GM23338 (cell line): ENCODE data around the gene CTNNA3. TPM values are rescaled to one million over a fixed set of nuclear protein-coding genes. Genes with fewer than 3 reads are reported as not detected.

Experiments
- ATAC-seq: fragments of 200-7000 bp; cut with Tn5 transposase; 3 replicates; pipeline ENCODE4 v1.9.1; 2020
- DNase-seq: peaks from one replicate; pipeline ENCODE4 v3.0.0-alpha.2; 2015; ENCODE audit warnings: low spot score
- H2AFZ ChIP-seq: fragments of 200-600 bp; sonication (generic); 2 replicates; pipeline ENCODE4 v1.8.0; 2016; ENCODE audit warnings: antibody characterized with exemption, mild to moderate bottlenecking, moderate library complexity
- H3F3A ChIP-seq: fragments of 200-600 bp; sonication (generic); replicated peaks from 2 replicates; pipeline ENCODE4 v1.8.0; 2017; ENCODE audit warnings: antibody characterized with exemption, mixed run types, low read depth
- H3K27ac ChIP-seq: fragments of 200-600 bp; sonication (generic); 2 replicates; pipeline ENCODE4 v1.6.1; 2016; ENCODE audit warnings: low read depth
- H3K27me3 ChIP-seq: fragments of 200-600 bp; sonication (generic); 2 replicates; pipeline ENCODE4 v1.8.0; 2016; ENCODE audit warnings: mild to moderate bottlenecking, mixed run types, moderate library complexity; ENCODE audit not compliant: insufficient read depth
- H3K36me3 ChIP-seq: fragments of 200-600 bp; sonication (generic); 2 replicates; pipeline ENCODE4 v1.8.0; 2016; ENCODE audit warnings: mild to moderate bottlenecking; ENCODE audit not compliant: insufficient read depth
- H3K4me1 ChIP-seq: fragments of 200-600 bp; sonication (generic); 2 replicates; pipeline ENCODE4 v1.8.0; 2016; ENCODE audit warnings: mild to moderate bottlenecking, moderate library complexity; ENCODE audit not compliant: insufficient read depth
- H3K4me2 ChIP-seq: fragments of 200-600 bp; sonication (generic); 2 replicates; pipeline ENCODE4 v1.7.1; 2017; ENCODE audit warnings: mixed run types
- H3K4me3 ChIP-seq: fragments of 200-600 bp; sonication (generic); 2 replicates; pipeline ENCODE4 v1.6.1; 2016; ENCODE audit warnings: mixed run types
- H3K79me2 ChIP-seq: fragments of 200-600 bp; sonication (generic); replicated peaks from 2 replicates; pipeline ENCODE4 v1.8.0; 2017; ENCODE audit warnings: mild to moderate bottlenecking; ENCODE audit not compliant: insufficient read depth
- H3K9me2 ChIP-seq: fragments of 200-600 bp; sonication (generic); 2 replicates; pipeline ENCODE4 v1.8.0; 2017; ENCODE audit not compliant: insufficient read depth
- H4K20me1 ChIP-seq: fragments of 200-600 bp; sonication (generic); replicated peaks from 2 replicates; pipeline ENCODE4 v1.8.0; 2017; ENCODE audit warnings: mild to moderate bottlenecking; ENCODE audit not compliant: insufficient read depth
- H3K27ac Mint-ChIP-seq: 2 replicates; pipeline ENCODE4 v1.8.0; 2020; ENCODE audit warnings: inconsistent platforms, mild to moderate bottlenecking, moderate library complexity, mixed read lengths
- H3K27me3 Mint-ChIP-seq: 3 replicates; pipeline ENCODE4 v1.8.0; 2022; ENCODE audit warnings: low read depth, mild to moderate bottlenecking, moderate library complexity, mixed read lengths, inconsistent platforms; ENCODE audit not compliant: insufficient read depth, poor library complexity
- H3K36me3 Mint-ChIP-seq: 3 replicates; pipeline ENCODE4 v1.8.0; 2021; ENCODE audit warnings: low read depth, mild to moderate bottlenecking, inconsistent platforms, moderate library complexity, mixed read lengths
- H3K4me1 Mint-ChIP-seq: 3 replicates; pipeline ENCODE4 v1.8.0; 2020; ENCODE audit warnings: mild to moderate bottlenecking, inconsistent platforms, mixed read lengths
- H3K4me3 Mint-ChIP-seq: 3 replicates; pipeline ENCODE4 v1.8.0; 2021; ENCODE audit warnings: moderate library complexity, mild to moderate bottlenecking, inconsistent platforms, mixed read lengths
- H3K9me3 Mint-ChIP-seq: 3 replicates; pipeline ENCODE4 v1.8.0; 2020; ENCODE audit warnings: moderate library complexity, mild to moderate bottlenecking, inconsistent platforms, mixed read lengths
- CREB1 ChIP-seq: fragments of 250-450 bp; sonication (Bioruptor Pico); IDR thresholded peaks from 2 replicates; pipeline ENCODE4 v1.5.0; 2020; ENCODE audit warnings: low read depth, mild to moderate bottlenecking, moderate library complexity
- CTCF ChIP-seq, 2 experiments: fragments of 200-600 bp in 1 of 2; sonication (generic) in 1 of 2; conservative IDR thresholded peaks; 2 replicates each; pipeline versions ENCODE4 v1.5.1 to v1.6.1; 2016 to 2017; ENCODE audit warnings: antibody characterized with exemption in 2 of 2, low read depth in 2 of 2, mild to moderate bottlenecking in 2 of 2, moderate library complexity in 1 of 2
- EZH2 ChIP-seq: fragments of 200-600 bp; sonication (generic); IDR thresholded peaks from one replicate; pipeline ENCODE4 v1.8.0; 2017; ENCODE audit warnings: antibody characterized with exemption, mild to moderate bottlenecking, low read depth; ENCODE audit not compliant: unreplicated experiment
- JUNB ChIP-seq: IDR thresholded peaks from one replicate; pipeline ENCODE4 v1.6.1; 2016; ENCODE audit warnings: antibody characterized with exemption; ENCODE audit not compliant: unreplicated experiment
- NANOG ChIP-seq: IDR thresholded peaks from 2 replicates; pipeline ENCODE4 v1.6.1; 2016; ENCODE audit warnings: antibody characterized with exemption, borderline replicate concordance
- POLR2AphosphoS5 ChIP-seq: IDR thresholded peaks from 2 replicates; pipeline ENCODE4 v1.6.1; 2016; ENCODE audit warnings: antibody characterized with exemption, low read depth
- STAT1 ChIP-seq: IDR thresholded peaks from one replicate; pipeline ENCODE4 v1.6.1; 2016; ENCODE audit warnings: antibody characterized with exemption; ENCODE audit not compliant: unreplicated experiment
- ZNF114 ChIP-seq: fragments of 250-450 bp; sonication (Bioruptor Pico); IDR thresholded peaks from 2 replicates; pipeline ENCODE4 v1.5.0; 2020; ENCODE audit warnings: mild to moderate bottlenecking, moderate library complexity
- polyA plus RNA-seq: library from polyadenylated mRNA; unstranded; fragments of >200 nt; fragmentation: Nextera tagmentation; extraction: Ambion mirVana; gene quantifications from 2 replicates; pipeline ENCODE4 v1.2.1, GENCODE V29; 2016
- total RNA-seq: library from RNA; depleted of rRNA; stranded (reverse); fragments of >200 nt; shearing (Covaris generic); gene quantifications from 2 replicates; pipeline ENCODE4 v1.2.3, GENCODE V29; 2014
- TF ChIP-seq, protein P1 (sequence below): IDR thresholded peaks from 2 replicates; pipeline ENCODE4 v1.6.1; 2016; ENCODE audit warnings: antibody characterized with exemption

The CTNNA3 gene
- total and polyA plus RNA-seq, 2 experiments from 2014 or later, result 0.71 to 3.3 TPM

GRCh38 chr10:66651308-66652082 lies 1044.5 kb downstream of the CTNNA3 start:
- Mint-ChIP-seq H3K27ac (no peak overlapping the region), H3K9me3 (peaks cover 63% of the 10 kb centered on the region), H3K27me3 (no peaks in the 10 kb centered on the region), H3K4me3 (no peak overlapping the region), H3K4me1 (no peaks in the 10 kb centered on the region), H3K36me3 (peaks cover 43% of the 10 kb centered on the region)
- H3K4me3 ChIP-seq, result no peak overlapping the region
- no peak for ATAC-seq
- no peak overlapping the region for H3K4me2 ChIP-seq
- no peak overlapping the region for H3K27ac ChIP-seq
- TF ChIP-seq NANOG, result no peak
- TF ChIP-seq EZH2, result no peak
- no peak for TF ChIP-seq CTCF (conservative IDR thresholded peaks at IDR 0.05; ENCODE audit: low read depth in 2 of 2)
- TF ChIP-seq ZNF114 (CRISPR knock-in tag), result no peak
- no peak for TF ChIP-seq CREB1 (CRISPR knock-in tag)
- TF ChIP-seq POLR2AphosphoS5, result no peak
- no peaks in the 10 kb centered on the region for H3F3A ChIP-seq
- peaks cover 8% of the 10 kb centered on the region; the same call in 1 of the 2 replicates for H3K36me3 ChIP-seq
- no peaks in the 10 kb centered on the region for H3K27me3 ChIP-seq
- no peak overlapping the region for H2AFZ ChIP-seq
- no peaks in the 10 kb centered on the region for H3K4me1 ChIP-seq
- DNase-seq, result no peak
- no peaks in the 10 kb centered on the region for H3K79me2 ChIP-seq
- peaks cover 17% of the 10 kb centered on the region; the same call in 1 of the 2 replicates for H3K9me2 ChIP-seq
- H4K20me1 ChIP-seq, result no peaks in the 10 kb centered on the region

GRCh38 chr10:66649626-66650025 lies 1046.4 kb downstream of the CTNNA3 start:
- no peak overlapping the region for H3K27ac ChIP-seq
- H4K20me1 ChIP-seq, result no peaks in the 10 kb centered on the region
- H3K36me3 ChIP-seq, result peaks cover 8% of the 10 kb centered on the region; the same call in 1 of the 2 replicates
- H3K4me1 ChIP-seq, result no peaks in the 10 kb centered on the region
- H3K27ac Mint-ChIP-seq, result no peak overlapping the region
- H3K79me2 ChIP-seq, result no peaks in the 10 kb centered on the region
- H3K4me3 Mint-ChIP-seq, result no peak overlapping the region
- H3K9me2 ChIP-seq, result peaks cover 9% of the 10 kb centered on the region; the same call in 1 of the 2 replicates
- no peak for ATAC-seq
- no peaks in the 10 kb centered on the region for H3K4me1 Mint-ChIP-seq
- H3K27me3 ChIP-seq, result no peaks in the 10 kb centered on the region
- H3K4me2 ChIP-seq, result no peak overlapping the region
- no peak for DNase-seq
- no peaks in the 10 kb centered on the region for H3F3A ChIP-seq
- TF ChIP-seq POLR2AphosphoS5 (no peak), CREB1 (CRISPR knock-in tag) (no peak), NANOG (no peak), EZH2 (no peak), JUNB (no peak), STAT1 (no peak)
- TF ChIP-seq, protein P1, sequence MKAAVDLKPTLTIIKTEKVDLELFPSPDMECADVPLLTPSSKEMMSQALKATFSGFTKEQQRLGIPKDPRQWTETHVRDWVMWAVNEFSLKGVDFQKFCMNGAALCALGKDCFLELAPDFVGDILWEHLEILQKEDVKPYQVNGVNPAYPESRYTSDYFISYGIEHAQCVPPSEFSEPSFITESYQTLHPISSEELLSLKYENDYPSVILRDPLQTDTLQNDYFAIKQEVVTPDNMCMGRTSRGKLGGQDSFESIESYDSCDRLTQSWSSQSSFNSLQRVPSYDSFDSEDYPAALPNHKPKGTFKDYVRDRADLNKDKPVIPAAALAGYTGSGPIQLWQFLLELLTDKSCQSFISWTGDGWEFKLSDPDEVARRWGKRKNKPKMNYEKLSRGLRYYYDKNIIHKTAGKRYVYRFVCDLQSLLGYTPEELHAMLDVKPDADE, result no peak
- H3K27me3 Mint-ChIP-seq, result no peaks in the 10 kb centered on the region
- H2AFZ ChIP-seq, result no peak overlapping the region
- H3K9me3 Mint-ChIP-seq, result peaks cover 76% of the 10 kb centered on the region
- H3K36me3 Mint-ChIP-seq, result peaks cover 55% of the 10 kb centered on the region
- no peak overlapping the region for H3K4me3 ChIP-seq
